Mesendoderm (in vitro differentiated cells): ENCODE measurements around the gene UBTD1.
"Not testable (repeated sequence)": the region's sequence is repeated elsewhere in the genome, so short reads cannot be mapped to it uniquely, and the experiment has no call there.

Experiments used
- DNase-seq: peaks from one replicate; pipeline ENCODE4 v3.0.0; 2013
- H2AK5ac ChIP-seq: 2 replicates; pipeline ENCODE4 v1.6.1; 2013; ENCODE audit warnings: low read length, inconsistent platforms
- H2BK120ac ChIP-seq: 2 replicates; pipeline ENCODE4 v1.6.1; 2013; ENCODE audit warnings: low read depth, mild to moderate bottlenecking, low read length, moderate library complexity, mixed read lengths
- H2BK15ac ChIP-seq: replicated peaks from 2 replicates; pipeline ENCODE4 v1.6.1; 2013; ENCODE audit warnings: low read depth, mild to moderate bottlenecking, moderate library complexity
- H2BK5ac ChIP-seq: 2 replicates; pipeline ENCODE4 v1.6.1; 2013; ENCODE audit warnings: low read length, inconsistent platforms
- H3K18ac ChIP-seq: 2 replicates; pipeline ENCODE4 v1.6.1; 2013; ENCODE audit warnings: mild to moderate bottlenecking, low read length, mixed read lengths
- H3K23ac ChIP-seq: one replicate; pipeline ENCODE4 v1.6.1; 2013; ENCODE audit warnings: low read length
- H3K27ac ChIP-seq: 2 replicates; pipeline ENCODE4 v1.5.1; 2013; ENCODE audit warnings: low read depth, mild to moderate bottlenecking, inconsistent platforms, low read length, moderate library complexity
- H3K27me3 ChIP-seq: 2 replicates; pipeline ENCODE4 v1.6.1; 2013; ENCODE audit warnings: low read length, control low read depth, mild to moderate bottlenecking, inconsistent platforms; ENCODE audit not compliant: insufficient read depth, poor library complexity
- H3K36me3 ChIP-seq: 2 replicates; pipeline ENCODE4 v1.6.1; 2013; ENCODE audit warnings: low read length, inconsistent platforms; ENCODE audit not compliant: control insufficient read depth, insufficient read depth
- H3K4ac ChIP-seq: one replicate; pipeline ENCODE4 v1.6.1; 2013; ENCODE audit warnings: low read depth, mild to moderate bottlenecking, low read length, moderate library complexity
- H3K4me1 ChIP-seq: 2 replicates; pipeline ENCODE4 v1.6.1; 2013; ENCODE audit warnings: low read depth, low read length, inconsistent platforms; ENCODE audit not compliant: control insufficient read depth
- H3K4me2 ChIP-seq: 2 replicates; pipeline ENCODE4 v1.6.1; 2013; ENCODE audit warnings: low read length
- H3K4me3 ChIP-seq: 2 replicates; pipeline ENCODE4 v1.5.1; 2013; ENCODE audit warnings: mild to moderate bottlenecking, low read length
- H3K56ac ChIP-seq: one replicate; pipeline ENCODE4 v1.6.1; 2013; ENCODE audit warnings: low read length
- H3K79me1 ChIP-seq: 2 replicates; pipeline ENCODE4 v1.6.1; 2013; ENCODE audit warnings: low read length, inconsistent platforms
- H3K79me2 ChIP-seq: 2 replicates; pipeline ENCODE4 v1.6.1; 2013; ENCODE audit warnings: mild to moderate bottlenecking, low read length; ENCODE audit not compliant: control insufficient read depth, insufficient read depth
- H3K9ac ChIP-seq: 2 replicates; pipeline ENCODE4 v1.6.1; 2013; ENCODE audit warnings: low read length, inconsistent platforms
- H4K5ac ChIP-seq: one replicate; pipeline ENCODE4 v1.6.1; 2013; ENCODE audit warnings: low read length
- H4K8ac ChIP-seq: one replicate; pipeline ENCODE4 v1.6.1; 2013; ENCODE audit warnings: low read depth, mild to moderate bottlenecking, control low read depth, low read length, moderate library complexity
- WGBS: extraction: QIAGEN DNeasy Blood & Tissue Kit; methylation state at CpG from one replicate; pipeline ENCODE4 v1.1.7; 2013; ENCODE audit warnings: low lambda C conversion rate, missing lambda C conversion rate; ENCODE audit not compliant: insufficient coverage; ENCODE audit errors: extremely low coverage; 5-methylcytosine and 5-hydroxymethylcytosine counted together

The UBTD1 gene

GRCh38 chr10:97474918-97475317, 23.8 kb upstream of the UBTD1 start:
- H3K4me3 ChIP-seq, result no peak overlapping the region
- H3K79me2 ChIP-seq, result no peaks in the 10 kb centered on the region
- H3K79me1 ChIP-seq, result peaks cover 4% of the 10 kb centered on the region
- no peak overlapping the region for H3K4ac ChIP-seq
- no peak overlapping the region for H3K56ac ChIP-seq
- H2BK120ac ChIP-seq, result no peak overlapping the region
- no peaks in the 10 kb centered on the region for H3K4me1 ChIP-seq
- H3K27ac ChIP-seq, result no peak overlapping the region
- no CpG with 5 or more reads among the region's 4 CpGs for WGBS
- no peak overlapping the region for H3K18ac ChIP-seq
- no peak overlapping the region for H2AK5ac ChIP-seq
- H3K23ac ChIP-seq, result no peak overlapping the region
- H3K4me2 ChIP-seq, result no peak overlapping the region
- H3K36me3 ChIP-seq, result peaks cover 14% of the 10 kb centered on the region
- H4K5ac ChIP-seq, result no peak overlapping the region
- no peak overlapping the region for H4K8ac ChIP-seq
- no peak overlapping the region for H2BK5ac ChIP-seq
- no peak overlapping the region for H3K9ac ChIP-seq
- H2BK15ac ChIP-seq, result no peak overlapping the region
- no peaks in the 10 kb centered on the region for H3K27me3 ChIP-seq
- no peak for DNase-seq

- H3K9ac ChIP-seq, result no peak overlapping the region
- no peak overlapping the region for H3K27ac ChIP-seq
- no peaks in the 10 kb centered on the region for H3K4me1 ChIP-seq
- no CpG with 5 or more reads among the region's 2 CpGs for WGBS
- no peak overlapping the region for H3K4me2 ChIP-seq
- no peak for DNase-seq
- no peak overlapping the region for H2BK120ac ChIP-seq
- H3K23ac ChIP-seq, result no peak overlapping the region
- H2BK15ac ChIP-seq, result no peak overlapping the region
- H3K4me3 ChIP-seq, result no peak overlapping the region
- H3K27me3 ChIP-seq, result no peaks in the 10 kb centered on the region
- H3K4ac ChIP-seq, result no peak overlapping the region
- H2BK5ac ChIP-seq, result no peak overlapping the region
- H3K56ac ChIP-seq, result no peak overlapping the region
- H3K79me1 ChIP-seq, result peaks cover 4% of the 10 kb centered on the region
- H3K36me3 ChIP-seq, result peaks cover 7% of the 10 kb centered on the region
- no peak overlapping the region for H4K8ac ChIP-seq
- H3K79me2 ChIP-seq, result no peaks in the 10 kb centered on the region
- no peak overlapping the region for H2AK5ac ChIP-seq
- no peak overlapping the region for H4K5ac ChIP-seq
- H3K18ac ChIP-seq, result no peak overlapping the region
These were observed 22.7 kb upstream of the UBTD1 start for GRCh38 chr10:97475936-97476594.

- not testable (repeated sequence) for H3K4me3 ChIP-seq, H3K56ac ChIP-seq, H3K4ac ChIP-seq, H3K36me3 ChIP-seq, H3K9ac ChIP-seq, H4K8ac ChIP-seq, H2BK5ac ChIP-seq, H3K4me2 ChIP-seq, H3K79me1 ChIP-seq, DNase-seq, H3K79me2 ChIP-seq, H3K23ac ChIP-seq, H2BK15ac ChIP-seq, H2BK120ac ChIP-seq, H3K4me1 ChIP-seq, H3K27me3 ChIP-seq, H4K5ac ChIP-seq, H3K18ac ChIP-seq, H2AK5ac ChIP-seq, H3K27ac ChIP-seq
- no CpG with 5 or more reads among the region's 4 CpGs for WGBS
These were observed 19.3 kb upstream of the UBTD1 start for GRCh38 chr10:97479410-97479809.

- peaks cover 7% of the 10 kb centered on the region for H3K36me3 ChIP-seq
These were observed 18.8 kb upstream of the UBTD1 start for GRCh38 chr10:97479939-97480338.

GRCh38 chr10:97481071-97481470, 17.7 kb upstream of the UBTD1 start:
- Histone ChIP-seq H2BK15ac (no peak overlapping the region), H2BK5ac (no peak overlapping the region), H3K4ac (no peak overlapping the region), H4K8ac (no peak overlapping the region), H4K5ac (no peak overlapping the region), H3K18ac (no peak overlapping the region), H3K79me2 (peaks cover 2% of the 10 kb centered on the region), H3K56ac (no peak overlapping the region), H3K27me3 (no peaks in the 10 kb centered on the region), H3K27ac (no peak overlapping the region), H3K23ac (no peak overlapping the region), H2BK120ac (no peak overlapping the region), H3K4me3 (no peak overlapping the region), H3K79me1 (peaks cover 7% of the 10 kb centered on the region), H3K9ac (no peak overlapping the region), H3K4me1 (no peaks in the 10 kb centered on the region), H3K36me3 (peaks cover 4% of the 10 kb centered on the region), H2AK5ac (no peak overlapping the region), H3K4me2 (no peak overlapping the region)
- no peak for DNase-seq
- WGBS, result no CpG with 5 or more reads among the region's 4 CpGs

More at GRCh38 chr10:97479939-97480338, 18.8 kb upstream of the UBTD1 start:
- no peaks in the 10 kb centered on the region for H3K27me3 ChIP-seq
- WGBS, result no CpG with 5 or more reads among the region's 9 CpGs
- no peak overlapping the region for H3K23ac ChIP-seq
- no peak overlapping the region for H2BK120ac ChIP-seq
- H2AK5ac ChIP-seq, result no peak overlapping the region
- no peak overlapping the region for H4K5ac ChIP-seq
- DNase-seq, result peak; percentile 97
- no peak overlapping the region for H3K4ac ChIP-seq
- H3K18ac ChIP-seq, result no peak overlapping the region
- H3K9ac ChIP-seq, result no peak overlapping the region
- no peak overlapping the region for H3K4me2 ChIP-seq
- H3K56ac ChIP-seq, result no peak overlapping the region
- H3K79me2 ChIP-seq, result peaks cover 2% of the 10 kb centered on the region
- no peak overlapping the region for H2BK15ac ChIP-seq
- H2BK5ac ChIP-seq, result no peak overlapping the region
- no peak overlapping the region for H3K27ac ChIP-seq
- H4K8ac ChIP-seq, result no peak overlapping the region
- peaks cover 7% of the 10 kb centered on the region for H3K79me1 ChIP-seq
- H3K4me3 ChIP-seq, result no peak overlapping the region
- no peaks in the 10 kb centered on the region for H3K4me1 ChIP-seq

GRCh38 chr10:97482381-97482780, 16.3 kb upstream of the UBTD1 start:
- peaks cover 3% of the 10 kb centered on the region for H3K36me3 ChIP-seq
- no peak for DNase-seq

More at GRCh38 chr10:97482381-97482780, 16.3 kb upstream of the UBTD1 start:
- Histone ChIP-seq H3K4me3 (no peak overlapping the region), H3K4ac (no peak overlapping the region), H3K56ac (no peak overlapping the region), H3K4me1 (no peaks in the 10 kb centered on the region), H4K8ac (no peak overlapping the region), H3K79me1 (peaks cover 7% of the 10 kb centered on the region), H3K27me3 (no peaks in the 10 kb centered on the region), H2BK5ac (no peak overlapping the region), H2AK5ac (no peak overlapping the region), H2BK120ac (no peak overlapping the region), H2BK15ac (no peak overlapping the region), H3K27ac (no peak overlapping the region), H3K4me2 (no peak overlapping the region), H4K5ac (no peak overlapping the region), H3K79me2 (peaks cover 5% of the 10 kb centered on the region), H3K23ac (no peak overlapping the region), H3K9ac (no peak overlapping the region), H3K18ac (no peak overlapping the region)
- WGBS, result no CpG with 5 or more reads among the region's 1 CpG
